Measurements from ENCODE around the gene SYT9. TPM values are rescaled to one million over a fixed set of nuclear protein-coding genes. Genes with fewer than 3 reads are reported as not detected.

SYT9 gene
- total and polyA plus RNA-seq, 2 of the 4 experiments (the other 2 are of a cell fraction) = not detected

DNA sequence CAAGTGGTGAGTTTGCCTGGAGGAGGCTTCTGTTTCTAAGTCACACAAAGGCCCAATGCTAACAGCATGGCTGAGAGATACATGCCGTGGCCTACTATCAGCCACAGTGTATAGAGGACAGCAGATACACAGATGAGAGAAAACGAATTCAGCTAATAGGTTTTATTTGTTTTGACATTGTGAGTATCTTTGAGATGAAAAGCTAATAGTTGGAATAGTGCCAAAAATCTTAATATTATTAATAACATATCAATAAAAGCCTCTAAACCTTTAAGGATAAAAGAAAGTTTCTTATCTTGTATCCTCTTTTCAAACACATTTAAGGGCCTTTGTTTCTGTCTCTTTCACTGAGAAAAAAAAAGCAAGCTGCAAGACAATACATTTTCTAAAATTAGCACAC, 203.2 kb downstream of the SYT9 start:
- no peak overlapping the region for H3K14ac ChIP-seq (replicated peaks; ENCODE audit: low read depth, low read length)
- ATAC-seq (ENCODE audit: low read depth) (no peak), DNase-seq (no peak)
- H2AK9ac ChIP-seq (replicated peaks; ENCODE audit: low read depth, low read length, poor library complexity) = no peak overlapping the region
- H4K20me1 ChIP-seq (ENCODE audit: insufficient read depth, low read length) = no peaks in the 10 kb centered on the region
- no peak overlapping the region for H2AFZ ChIP-seq (replicated peaks; ENCODE audit: low read length, poor library complexity)
- in situ Hi-C loops (cut with MboI; ENCODE audit: low sequenced_read_pairs) = no loop called here
- no peak overlapping the region for H3K27ac ChIP-seq (ENCODE audit: insufficient read depth, low read length)
- no peak overlapping the region for H3K4me3 ChIP-seq (ENCODE audit: insufficient read depth, low read depth, low read length)
- no peaks in the 10 kb centered on the region for H3K9me1 ChIP-seq (ENCODE audit: insufficient read depth, low read length)
- intact Hi-C loops (cut with micrococcal nuclease) = no loop called here
- no peaks in the 10 kb centered on the region for H3K36me3 ChIP-seq (ENCODE audit: control insufficient read depth, insufficient read depth, low read length)
- H3K18ac ChIP-seq (ENCODE audit: low read depth, low read length) = no peak overlapping the region
- no peak overlapping the region for H4K5ac ChIP-seq (ENCODE audit: low read depth, low read length)
- no peak overlapping the region for H2BK120ac ChIP-seq (ENCODE audit: low read depth, low read length)
- no peaks in the 10 kb centered on the region for H3K79me1 ChIP-seq (ENCODE audit: low read depth in 1 of 2, low read length in 2 of 2)
- no peak overlapping the region for H3K23ac ChIP-seq (ENCODE audit: low read depth, low read length)
- H3K4me1 ChIP-seq (ENCODE audit: control insufficient read depth, insufficient read depth, low read length) = no peaks in the 10 kb centered on the region
- H2BK5ac ChIP-seq (ENCODE audit: low read depth, low read length, poor library complexity, severe bottlenecking) = no peak overlapping the region
- no peak for TF ChIP-seq RCOR1 (IDR thresholded peaks at IDR 0.05; ENCODE audit: insufficient replicate concordance, low read length)
- no peak for TF ChIP-seq MAZ (IDR thresholded peaks at IDR 0.05; ENCODE audit: borderline replicate concordance, low read depth, low read length)
- TF ChIP-seq RAD21 (IDR thresholded peaks at IDR 0.05; ENCODE audit: low read length) = no peak
- TF ChIP-seq SMC3 (IDR thresholded peaks at IDR 0.05; ENCODE audit: low read depth, low read length) = no peak
- TF ChIP-seq ELK1 (IDR thresholded peaks at IDR 0.05; ENCODE audit: borderline replicate concordance, low read depth, low read length) = no peak
- TF ChIP-seq RFX5 (IDR thresholded peaks at IDR 0.05; ENCODE audit: low read depth, low read length) = no peak
- no peak for TF ChIP-seq MXI1 (IDR thresholded peaks at IDR 0.05; ENCODE audit: borderline replicate concordance, low read depth, low read length)
- no peak for TF ChIP-seq NFE2L2 (IDR thresholded peaks at IDR 0.05; ENCODE audit: low read depth, low read length)
- no peak for TF ChIP-seq FOS (IDR thresholded peaks at IDR 0.05; ENCODE audit: low read depth, low read length)
- no peak for TF ChIP-seq MAFK (IDR thresholded peaks at IDR 0.05; ENCODE audit: low read depth, low read length)
- TF ChIP-seq POLR2A (IDR thresholded peaks at IDR 0.05; ENCODE audit: low read depth, low read length) = no peak
- H3K27me3 ChIP-seq (ENCODE audit: control insufficient read depth, insufficient read depth, low read length) = peaks cover 1% of the 10 kb centered on the region
- no peak overlapping the region for H4K91ac ChIP-seq (ENCODE audit: insufficient read depth, low read depth, low read length)
- H3K9ac ChIP-seq (ENCODE audit: low read depth, low read length) = no peak overlapping the region
- no peak overlapping the region for H2AK5ac ChIP-seq (ENCODE audit: low read depth, low read length)
- ChIA-PET CTCF (interaction anchor here (0.6 to 0.9 kb wide), 3 partner anchors 13 to 80 kb away, joined by 3 to 6 read pairs (median 3); no protein-coding TSS in a partner anchor), POLR2A (ENCODE audit: unreplicated experiment) (interaction anchor here (0.6 kb wide), 1 partner anchor 19 kb away, joined by 3 read pairs; no protein-coding TSS in a partner anchor)
- H2BK15ac ChIP-seq (ENCODE audit: low read depth, low read length) = no peak overlapping the region
- H2BK20ac ChIP-seq (ENCODE audit: low read depth, low read length) = no peak overlapping the region
- H3K4ac ChIP-seq (ENCODE audit: low read depth, low read length) = no peak overlapping the region
- dilution Hi-C loops (cut with HindIII; ENCODE audit: low sequenced_read_pairs, unreplicated experiment) = no loop called here
- no CpG with 5 or more reads among the region's 2 CpGs for WGBS, 2 experiments (ENCODE audit: extremely low coverage in 2 of 2, insufficient read length in 1 of 2)
- H4K8ac ChIP-seq (ENCODE audit: low read depth in 2 of 2, low read length in 2 of 2) = no peak overlapping the region
- no peak overlapping the region for H3K56ac ChIP-seq (ENCODE audit: extremely low read depth, insufficient read depth, low read length)
- no TSS peak for BruUV-seq (replicated peaks)
- H3K9me3 ChIP-seq (ENCODE audit: control insufficient read depth, insufficient read depth, low read length) = no peaks in the 10 kb centered on the region
- no peak overlapping the region for H3K4me2 ChIP-seq (ENCODE audit: low read depth, low read length)
